Gastrocnemius medialis (tissue), 4 donors: ENCODE results near the gene STPG4. TPM values are rescaled to one million over a fixed set of nuclear protein-coding genes. Genes with fewer than 3 reads are reported as not detected.

Experiments
- ATAC-seq, 2 donors: fragments of 150-250 bp; one replicate each; pipeline ENCODE4 v1.9.1; 2016
- DNase-seq, 2 donors: peaks; one replicate each; pipeline ENCODE4 v3.0.0-alpha.2; 2019
- H3K27ac ChIP-seq, 4 donors: fragments of 200-600 bp; sonication (generic); 1 replicate in 1 of 4; 2 replicates in 3 of 4; pipeline ENCODE4 v1.5.1; 2016 to 2018; ENCODE audit warnings: mild to moderate bottlenecking in 2 of 4, moderate library complexity in 1 of 4
- H3K27me3 ChIP-seq, 3 donors: fragments of 200-600 bp; sonication (generic) in 2 of 3; 1 replicate in 1 of 3; 2 replicates in 2 of 3; pipeline versions ENCODE4 v1.5.1 to v1.6.0; 2016 to 2019; ENCODE audit warnings: mild to moderate bottlenecking in 1 of 3, moderate library complexity in 1 of 3
- H3K36me3 ChIP-seq, 2 donors: fragments of 200-600 bp; sonication (generic) in 1 of 2; one replicate each; pipeline ENCODE4 v1.5.1; 2017 to 2018
- H3K4me1 ChIP-seq, 2 donors: fragments of 200-600 bp; sonication (generic) in 1 of 2; one replicate each; pipeline ENCODE4 v1.5.1; 2016 to 2017; ENCODE audit warnings: mild to moderate bottlenecking in 2 of 2
- H3K4me3 ChIP-seq, 4 donors: fragments of 200-600 bp; sonication (generic) in 3 of 4; 1 replicate in 1 of 4; 2 replicates in 3 of 4; pipeline ENCODE4 v1.5.1; 2016 to 2019; ENCODE audit warnings: mild to moderate bottlenecking in 2 of 4
- H3K9me3 ChIP-seq, 3 donors: fragments of 200-600 bp; sonication (generic) in 2 of 3; 1 replicate in 1 of 3; 2 replicates in 2 of 3; pipeline ENCODE4 v1.5.1; 2016 to 2019
- POLR2A ChIP-seq, 2 donors: fragments of 450-650 bp; IDR thresholded peaks; one replicate each; pipeline ENCODE4 v1.6.1; 2017; ENCODE audit warnings: antibody characterized with exemption in 2 of 2, mild to moderate bottlenecking in 2 of 2, moderate library complexity in 2 of 2
- in situ Hi-C, 4 donors: fragments of 200-750 bp; cut with MboI; loops; one replicate each; pipeline versions ENCODE4 v1.15.0 to v1.8.0; 2017; ENCODE audit warnings: low sequenced_read_pairs in 4 of 4
- intact Hi-C: fragments of 100-400 bp; cut with DNase I; formaldehyde crosslinking; loops from one replicate; pipeline ENCODE4 v1.15.1; 2023; ENCODE audit warnings: low total_unique reads
- total RNA-seq, 4 donors: library from RNA; depleted of rRNA; stranded (reverse); fragments of >200 nt; gene quantifications; one replicate each; pipeline versions ENCODE4 v1.1.0 to v1.2.3, GENCODE V29; 2016
- TF ChIP-seq, protein P1 (sequence below), 5 experiments: fragments of 450-650 bp in 3 of 5; fragments of 200-600 bp in 2 of 5; sonication (generic) in 2 of 5; IDR thresholded peaks in 4 of 5; conservative IDR thresholded peaks in 1 of 5; 1 replicate in 4 of 5; 2 replicates in 1 of 5; pipeline ENCODE4 v1.5.1; 2016 to 2019; ENCODE audit warnings: antibody characterized with exemption in 5 of 5, mild to moderate bottlenecking in 3 of 5, moderate library complexity in 3 of 5

The STPG4 gene
- total RNA-seq, 4 donors from 2014 or later: 0.33 TPM; not detected in 3

DNA sequence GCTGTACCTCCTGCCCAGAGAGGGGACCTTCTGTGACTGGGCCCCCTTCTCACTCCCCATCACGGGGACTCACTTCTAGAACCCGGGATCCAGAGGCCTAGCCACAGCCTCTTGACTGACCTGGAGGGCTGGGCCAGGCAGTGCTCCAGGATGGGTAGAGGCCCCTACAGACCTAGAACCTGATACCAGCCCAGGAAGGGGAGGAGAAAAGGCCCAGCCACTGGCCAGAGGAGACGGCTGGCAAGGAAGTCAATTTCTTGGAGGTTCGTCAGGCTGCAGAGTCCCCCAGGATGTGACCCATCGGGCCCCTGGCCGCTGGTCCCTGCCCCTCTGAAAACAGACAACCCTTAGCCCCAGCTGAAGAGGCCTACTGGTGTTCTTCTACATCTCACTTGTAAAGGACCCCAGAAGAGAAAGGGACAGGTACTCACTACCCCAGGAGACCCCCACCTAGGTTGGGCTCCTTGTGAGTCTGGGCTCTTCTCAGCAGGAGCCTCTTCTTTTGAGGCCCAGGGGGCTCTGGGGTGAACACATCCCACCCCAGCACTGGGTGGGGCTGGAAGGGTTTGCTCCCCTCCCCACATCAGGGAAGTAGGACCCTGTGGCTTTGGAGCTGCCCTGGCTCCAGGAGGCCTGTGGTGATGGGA is 86.0 kb downstream of the STPG4 start:
- Histone ChIP-seq H3K4me1 (peaks cover 72 to 75% of the 10 kb centered on the region in 2 donors), H3K27ac (peak overlapping the region; percentile 78 to 84 (median 79)), H3K36me3 (no peaks in the 10 kb centered on the region), H3K9me3 (no peaks in the 10 kb centered on the region), H3K27me3 (no peaks in the 10 kb centered on the region), H3K4me3 (no peak overlapping the region)
- in situ Hi-C loops: no loop called here
- DNase-seq (no peak), ATAC-seq (no peak)
- TF ChIP-seq, protein P1, sequence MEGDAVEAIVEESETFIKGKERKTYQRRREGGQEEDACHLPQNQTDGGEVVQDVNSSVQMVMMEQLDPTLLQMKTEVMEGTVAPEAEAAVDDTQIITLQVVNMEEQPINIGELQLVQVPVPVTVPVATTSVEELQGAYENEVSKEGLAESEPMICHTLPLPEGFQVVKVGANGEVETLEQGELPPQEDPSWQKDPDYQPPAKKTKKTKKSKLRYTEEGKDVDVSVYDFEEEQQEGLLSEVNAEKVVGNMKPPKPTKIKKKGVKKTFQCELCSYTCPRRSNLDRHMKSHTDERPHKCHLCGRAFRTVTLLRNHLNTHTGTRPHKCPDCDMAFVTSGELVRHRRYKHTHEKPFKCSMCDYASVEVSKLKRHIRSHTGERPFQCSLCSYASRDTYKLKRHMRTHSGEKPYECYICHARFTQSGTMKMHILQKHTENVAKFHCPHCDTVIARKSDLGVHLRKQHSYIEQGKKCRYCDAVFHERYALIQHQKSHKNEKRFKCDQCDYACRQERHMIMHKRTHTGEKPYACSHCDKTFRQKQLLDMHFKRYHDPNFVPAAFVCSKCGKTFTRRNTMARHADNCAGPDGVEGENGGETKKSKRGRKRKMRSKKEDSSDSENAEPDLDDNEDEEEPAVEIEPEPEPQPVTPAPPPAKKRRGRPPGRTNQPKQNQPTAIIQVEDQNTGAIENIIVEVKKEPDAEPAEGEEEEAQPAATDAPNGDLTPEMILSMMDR (IDR thresholded peaks at IDR 0.05 in 4 of 5, conservative IDR thresholded peaks at IDR 0.05 in 1 of 5): no peak
- no peak for TF ChIP-seq POLR2A (IDR thresholded peaks at IDR 0.05)
- intact Hi-C loops: loop anchor here (5.0 kb wide), 1 partner anchor 203 kb away; no protein-coding TSS in a partner anchor

DNA sequence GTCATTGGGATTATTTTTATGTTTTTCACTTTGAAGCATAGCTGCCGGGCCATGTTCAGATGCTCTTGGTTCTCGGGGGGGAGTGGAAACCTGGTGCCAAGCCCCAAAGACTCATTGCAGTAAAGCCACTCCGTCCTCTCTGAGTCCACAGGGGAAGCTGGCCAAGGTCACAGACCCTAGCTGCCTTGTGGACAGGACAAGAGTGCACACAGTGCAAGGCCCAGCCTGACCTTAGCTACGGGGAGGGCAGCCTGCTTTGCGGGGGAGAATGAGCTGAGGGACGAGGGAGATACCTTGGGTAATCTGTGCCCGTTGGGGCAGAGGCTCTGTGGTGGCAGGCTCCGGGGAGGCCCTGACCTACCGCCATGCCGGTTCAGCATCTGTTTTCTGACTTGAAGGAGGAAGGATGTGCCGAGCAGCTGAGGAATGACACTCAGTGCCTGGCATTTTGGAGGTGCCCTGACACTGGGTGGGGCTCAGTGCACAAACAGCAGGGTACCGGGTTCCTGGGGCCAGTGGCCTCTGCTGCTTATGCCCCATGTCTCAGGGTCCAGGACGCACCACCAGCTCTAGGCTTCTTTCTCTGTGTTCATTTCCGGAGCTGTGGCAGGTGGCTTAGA is 87.2 kb downstream of the STPG4 start:
- no peaks in the 10 kb centered on the region for H3K36me3 ChIP-seq
- intact Hi-C loops (loop anchor here (5.0 kb wide), 1 partner anchor 204 kb away; no protein-coding TSS in a partner anchor), in situ Hi-C loops (no loop called here)
- H3K9me3 ChIP-seq: no peaks in the 10 kb centered on the region
- DNase-seq (no peak), ATAC-seq (no peak)
- H3K4me1 ChIP-seq: peaks cover 77 to 83% of the 10 kb centered on the region in 2 donors
- no peak overlapping the region for H3K4me3 ChIP-seq
- no peak for TF ChIP-seq POLR2A (IDR thresholded peaks at IDR 0.05)
- TF ChIP-seq, protein P1 (IDR thresholded peaks at IDR 0.05 in 4 of 5, conservative IDR thresholded peaks at IDR 0.05 in 1 of 5): no peak
- peak overlapping the region; percentile 3 to 84 (median 79) for H3K27ac ChIP-seq
- H3K27me3 ChIP-seq: no peaks in the 10 kb centered on the region

DNA sequence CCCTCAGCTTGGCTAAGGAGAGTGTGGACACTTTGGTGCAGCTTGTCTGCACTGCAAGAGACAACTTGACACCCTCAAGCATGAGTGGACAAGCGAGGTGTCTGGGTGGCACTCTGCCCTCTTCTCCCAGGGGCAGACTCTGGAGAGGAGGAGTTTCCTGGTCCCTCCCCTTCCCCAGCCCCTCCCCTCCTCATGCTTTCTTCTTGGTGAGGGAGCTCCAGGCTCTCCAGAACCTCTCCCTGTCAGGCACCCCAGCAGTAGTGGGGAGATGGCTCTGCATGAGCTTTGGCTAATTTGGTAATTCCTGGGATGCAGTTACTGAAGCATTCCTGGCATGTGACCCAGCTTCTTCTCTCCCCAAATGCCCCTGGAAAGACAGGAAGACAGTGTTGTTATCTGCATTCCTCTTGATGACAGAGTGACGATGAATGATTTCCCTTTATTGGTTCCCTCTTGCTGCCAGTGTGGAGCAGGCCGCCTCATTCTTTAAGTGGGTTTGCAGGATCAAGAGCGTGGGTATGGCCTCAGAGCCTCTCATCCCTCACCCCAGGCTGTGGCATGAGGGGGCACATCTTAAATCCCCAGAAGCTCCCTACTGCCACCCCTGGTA is 89.2 kb downstream of the STPG4 start:
- intact Hi-C loops: loop anchor here (5.0 kb wide), 1 partner anchor 206 kb away; no protein-coding TSS in a partner anchor
- H3K27ac ChIP-seq: peak overlapping the region in 2 of 4 donors; percentile 11 to 33
- no peaks in the 10 kb centered on the region for H3K36me3 ChIP-seq

DNA sequence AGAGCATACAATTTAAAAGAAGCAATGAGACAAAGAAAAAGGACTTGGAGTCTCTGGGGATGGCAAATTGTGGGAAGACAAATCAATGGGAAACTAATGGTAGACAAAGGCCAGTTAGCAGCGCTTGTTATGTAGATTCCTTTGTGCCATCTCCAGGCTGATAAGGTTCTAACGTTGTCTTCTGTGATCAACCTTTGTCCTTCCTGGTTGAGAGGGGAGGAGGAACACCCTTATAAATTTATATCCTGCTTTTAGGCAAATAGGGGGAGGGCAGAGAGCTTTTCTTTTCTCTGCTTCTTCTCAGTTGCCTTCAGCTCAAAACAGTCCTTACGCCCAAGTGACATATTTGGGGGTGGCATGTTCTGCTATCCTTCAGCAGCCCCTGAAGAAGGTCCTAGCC is 89.8 kb downstream of the STPG4 start:
- in situ Hi-C loops: no loop called here
- Histone ChIP-seq H3K27ac (peak overlapping the region in 2 of 4 donors; percentile 11 to 33), H3K36me3 (no peaks in the 10 kb centered on the region), H3K27me3 (no peaks in the 10 kb centered on the region), H3K9me3 (no peaks in the 10 kb centered on the region), H3K4me3 (no peak overlapping the region), H3K4me1 (peaks cover 74 to 76% of the 10 kb centered on the region in 2 donors)
- TF ChIP-seq POLR2A (IDR thresholded peaks at IDR 0.05): no peak
- TF ChIP-seq, protein P1 (IDR thresholded peaks at IDR 0.05 in 4 of 5, conservative IDR thresholded peaks at IDR 0.05 in 1 of 5): no peak
- DNase-seq (no peak), ATAC-seq (no peak)
- intact Hi-C loops: loop anchor here (5.0 kb wide), 1 partner anchor 207 kb away; no protein-coding TSS in a partner anchor

More for the DNA sequence above, 89.2 kb downstream of the STPG4 start:
- Histone ChIP-seq H3K4me3 (no peak overlapping the region), H3K27me3 (no peaks in the 10 kb centered on the region), H3K9me3 (no peaks in the 10 kb centered on the region), H3K4me1 (peaks cover 77 to 81% of the 10 kb centered on the region in 2 donors)
- in situ Hi-C loops: no loop called here
- no peak for TF ChIP-seq POLR2A (IDR thresholded peaks at IDR 0.05)
- TF ChIP-seq, protein P1 (IDR thresholded peaks at IDR 0.05 in 4 of 5, conservative IDR thresholded peaks at IDR 0.05 in 1 of 5): no peak
- DNase-seq: no peak
- no peak for ATAC-seq
